HepG2 (cell line): ENCODE measurements around the gene UBE3D. TPM values are rescaled to one million over a fixed set of nuclear protein-coding genes. Genes with fewer than 3 reads are reported as not detected.

Experiments
- CCAR2 ChIP-seq: fragments of 200-400 bp; formaldehyde crosslinking; optimal IDR thresholded peaks from 2 replicates; pipeline ENCODE3; 2018; ENCODE audit warnings: low read depth, mild to moderate bottlenecking, low read length, moderate library complexity
- ELF3 ChIP-seq: IDR thresholded peaks from 2 replicates; pipeline ENCODE4 v1.6.1; 2016; ENCODE audit warnings: missing genetic modification reagents, missing compliant biosample characterization
- FOXK2 ChIP-seq: fragments of 450-650 bp; IDR thresholded peaks from 2 replicates; pipeline ENCODE4 v1.6.1; 2016
- ZFP37 ChIP-seq: sonication (generic); formaldehyde crosslinking; IDR thresholded peaks from 2 replicates; pipeline ENCODE4 v1.4.0; 2020; ENCODE audit warnings: missing genetic modification reagents, borderline replicate concordance
- ZNF354B ChIP-seq: sonication (generic); formaldehyde crosslinking; IDR thresholded peaks from 2 replicates; pipeline ENCODE4 v1.8.0; 2022; ENCODE audit warnings: mild to moderate bottlenecking, missing genetic modification reagents
- ZNF570 ChIP-seq: sonication (generic); formaldehyde crosslinking; IDR thresholded peaks from 2 replicates; pipeline ENCODE4 v1.4.0; 2020; ENCODE audit warnings: mild to moderate bottlenecking, missing genetic modification reagents, borderline replicate concordance
- ZNF788 ChIP-seq: sonication (generic); formaldehyde crosslinking; IDR thresholded peaks from 2 replicates; pipeline ENCODE4 v1.5.0; 2020; ENCODE audit warnings: mild to moderate bottlenecking, missing genetic modification reagents, borderline replicate concordance
- polyA plus RNA-seq, 8 experiments: library from polyadenylated mRNA; depleted of rRNA in 3 of 8; stranded (reverse) in 7 of 8; unstranded in 1 of 8; fragments of >200 nt; fragmentation: Illumina TruSeq in 4 of 8; extraction: Trizol in 4 of 8; gene quantifications; 2 replicates each; pipeline versions ENCODE4 v1.2.1 to v1.2.3, GENCODE V29; 2011 to 2016; ENCODE audit warnings: low read depth in 4 of 8, missing spikeins in 1 of 8, mixed read lengths in 1 of 8; ENCODE audit not compliant: insufficient read depth in 1 of 8
- total RNA-seq, 5 experiments: library from RNA; depleted of rRNA; stranded (reverse); fragments of >200 nt; fragmentation: Illumina TruSeq; extraction: Trizol; gene quantifications; 2 replicates each; pipeline ENCODE4 v1.2.3, GENCODE V29; 2016; ENCODE audit warnings: low read depth in 1 of 5
- TF ChIP-seq, protein P1 (sequence below), 2 experiments: IDR thresholded peaks; 2 replicates each; pipeline ENCODE4 v1.6.1; 2011 to 2012; ENCODE audit warnings: low read length in 2 of 2, borderline replicate concordance in 1 of 2, low read depth in 1 of 2, mild to moderate bottlenecking in 1 of 2, moderate library complexity in 1 of 2
- TF ChIP-seq, protein P2 (sequence below): sonication (generic); formaldehyde crosslinking; IDR thresholded peaks from 2 replicates; pipeline ENCODE4 v1.4.0; 2020; ENCODE audit warnings: low read depth, missing genetic modification reagents
- TF ChIP-seq, protein P3 (sequence below): sonication (generic); formaldehyde crosslinking; conservative IDR thresholded peaks from 2 replicates; pipeline ENCODE4 v1.4.0; 2020; ENCODE audit warnings: mild to moderate bottlenecking, missing genetic modification reagents, moderate library complexity
- TF ChIP-seq, protein P4 (sequence below): sonication (generic); formaldehyde crosslinking; IDR thresholded peaks from 2 replicates; pipeline ENCODE4 v1.5.1; 2020; ENCODE audit warnings: missing genetic modification reagents, mild to moderate bottlenecking, borderline replicate concordance
- TF ChIP-seq, protein P5 (sequence below): sonication (generic); formaldehyde crosslinking; IDR thresholded peaks from 2 replicates; pipeline ENCODE4 v1.5.0; 2020; ENCODE audit warnings: mild to moderate bottlenecking, missing genetic modification reagents, moderate library complexity

The UBE3D gene
- total and polyA plus RNA-seq, 2 of the 13 experiments (the other 11 are each of a cell fraction or from before 2014, with no cell fraction given) = 5.1 to 11.4 TPM

DNA sequence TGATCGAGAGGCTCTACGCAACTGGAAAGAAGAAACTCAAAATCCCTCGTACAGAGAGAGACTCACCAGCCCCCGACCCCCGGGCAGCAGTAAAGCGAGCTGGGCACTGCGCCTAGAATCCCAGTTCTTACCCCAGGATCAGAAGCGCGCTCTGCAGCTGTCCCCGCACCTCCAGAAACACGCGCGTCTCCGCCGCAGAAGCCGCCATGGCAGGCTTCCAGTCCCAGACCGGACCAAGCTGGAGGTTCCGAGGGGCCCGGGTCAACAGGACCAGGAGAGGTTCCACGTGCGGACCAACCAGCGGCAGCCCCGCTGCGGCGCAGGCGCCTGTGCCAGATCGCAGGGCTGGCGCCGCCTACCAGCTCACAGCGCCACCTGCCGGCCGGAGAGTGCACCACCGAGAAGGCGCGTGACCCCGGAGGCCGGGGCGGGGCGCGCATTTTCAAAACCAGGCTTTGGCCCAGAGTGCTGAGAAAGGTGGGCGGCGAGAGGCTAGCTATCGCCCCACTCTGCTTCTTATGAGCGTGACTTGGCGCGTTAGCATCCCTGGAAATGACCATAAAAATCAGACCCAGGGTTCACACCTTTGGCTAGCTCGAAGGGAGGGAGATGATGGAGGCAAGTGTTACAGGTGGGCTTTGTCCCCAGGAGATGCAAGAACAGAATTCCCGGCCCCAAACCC, at the start of gene UBE3D (continued):
- peak; percentile 82; the same call in 1 of the 2 replicates for TF ChIP-seq ZFP37 (CRISPR knock-in tag)
- peak; percentile 42; the same call in 1 of the 2 replicates for TF ChIP-seq ZNF788 (CRISPR knock-in tag)
- TF ChIP-seq CCAR2 = no peak
- TF ChIP-seq, protein P1, sequence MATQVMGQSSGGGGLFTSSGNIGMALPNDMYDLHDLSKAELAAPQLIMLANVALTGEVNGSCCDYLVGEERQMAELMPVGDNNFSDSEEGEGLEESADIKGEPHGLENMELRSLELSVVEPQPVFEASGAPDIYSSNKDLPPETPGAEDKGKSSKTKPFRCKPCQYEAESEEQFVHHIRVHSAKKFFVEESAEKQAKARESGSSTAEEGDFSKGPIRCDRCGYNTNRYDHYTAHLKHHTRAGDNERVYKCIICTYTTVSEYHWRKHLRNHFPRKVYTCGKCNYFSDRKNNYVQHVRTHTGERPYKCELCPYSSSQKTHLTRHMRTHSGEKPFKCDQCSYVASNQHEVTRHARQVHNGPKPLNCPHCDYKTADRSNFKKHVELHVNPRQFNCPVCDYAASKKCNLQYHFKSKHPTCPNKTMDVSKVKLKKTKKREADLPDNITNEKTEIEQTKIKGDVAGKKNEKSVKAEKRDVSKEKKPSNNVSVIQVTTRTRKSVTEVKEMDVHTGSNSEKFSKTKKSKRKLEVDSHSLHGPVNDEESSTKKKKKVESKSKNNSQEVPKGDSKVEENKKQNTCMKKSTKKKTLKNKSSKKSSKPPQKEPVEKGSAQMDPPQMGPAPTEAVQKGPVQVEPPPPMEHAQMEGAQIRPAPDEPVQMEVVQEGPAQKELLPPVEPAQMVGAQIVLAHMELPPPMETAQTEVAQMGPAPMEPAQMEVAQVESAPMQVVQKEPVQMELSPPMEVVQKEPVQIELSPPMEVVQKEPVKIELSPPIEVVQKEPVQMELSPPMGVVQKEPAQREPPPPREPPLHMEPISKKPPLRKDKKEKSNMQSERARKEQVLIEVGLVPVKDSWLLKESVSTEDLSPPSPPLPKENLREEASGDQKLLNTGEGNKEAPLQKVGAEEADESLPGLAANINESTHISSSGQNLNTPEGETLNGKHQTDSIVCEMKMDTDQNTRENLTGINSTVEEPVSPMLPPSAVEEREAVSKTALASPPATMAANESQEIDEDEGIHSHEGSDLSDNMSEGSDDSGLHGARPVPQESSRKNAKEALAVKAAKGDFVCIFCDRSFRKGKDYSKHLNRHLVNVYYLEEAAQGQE (IDR thresholded peaks at IDR 0.05; ENCODE audit: borderline replicate concordance in 1 of 2, low read depth in 1 of 2, low read length in 2 of 2) = peak in 1 of 2 experiments; percentile 26; a peak in 1 of 4 replicates
- TF ChIP-seq FOXK2 = peak; percentile 59; the same call in 1 of the 2 replicates
- peak; percentile 58 for TF ChIP-seq ELF3
- no peak for TF ChIP-seq ZNF570
- peak; percentile 63; the same call in 1 of the 2 replicates for TF ChIP-seq ZNF354B (CRISPR knock-in tag)
- TF ChIP-seq, protein P2, sequence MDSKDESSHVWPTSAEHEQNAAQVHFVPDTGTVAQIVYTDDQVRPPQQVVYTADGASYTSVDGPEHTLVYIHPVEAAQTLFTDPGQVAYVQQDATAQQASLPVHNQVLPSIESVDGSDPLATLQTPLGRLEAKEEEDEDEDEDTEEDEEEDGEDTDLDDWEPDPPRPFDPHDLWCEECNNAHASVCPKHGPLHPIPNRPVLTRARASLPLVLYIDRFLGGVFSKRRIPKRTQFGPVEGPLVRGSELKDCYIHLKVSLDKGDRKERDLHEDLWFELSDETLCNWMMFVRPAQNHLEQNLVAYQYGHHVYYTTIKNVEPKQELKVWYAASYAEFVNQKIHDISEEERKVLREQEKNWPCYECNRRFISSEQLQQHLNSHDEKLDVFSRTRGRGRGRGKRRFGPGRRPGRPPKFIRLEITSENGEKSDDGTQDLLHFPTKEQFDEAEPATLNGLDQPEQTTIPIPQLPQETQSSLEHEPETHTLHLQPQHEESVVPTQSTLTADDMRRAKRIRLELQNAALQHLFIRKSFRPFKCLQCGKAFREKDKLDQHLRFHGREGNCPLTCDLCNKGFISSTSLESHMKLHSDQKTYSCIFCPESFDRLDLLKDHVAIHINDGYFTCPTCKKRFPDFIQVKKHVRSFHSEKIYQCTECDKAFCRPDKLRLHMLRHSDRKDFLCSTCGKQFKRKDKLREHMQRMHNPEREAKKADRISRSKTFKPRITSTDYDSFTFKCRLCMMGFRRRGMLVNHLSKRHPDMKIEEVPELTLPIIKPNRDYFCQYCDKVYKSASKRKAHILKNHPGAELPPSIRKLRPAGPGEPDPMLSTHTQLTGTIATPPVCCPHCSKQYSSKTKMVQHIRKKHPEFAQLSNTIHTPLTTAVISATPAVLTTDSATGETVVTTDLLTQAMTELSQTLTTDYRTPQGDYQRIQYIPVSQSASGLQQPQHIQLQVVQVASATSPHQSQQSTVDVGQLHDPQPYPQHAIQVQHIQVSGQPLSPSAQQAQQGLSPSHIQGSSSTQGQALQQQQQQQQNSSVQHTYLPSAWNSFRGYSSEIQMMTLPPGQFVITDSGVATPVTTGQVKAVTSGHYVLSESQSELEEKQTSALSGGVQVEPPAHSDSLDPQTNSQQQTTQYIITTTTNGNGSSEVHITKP (CRISPR knock-in tag) = peak; percentile 95
- TF ChIP-seq, protein P3, sequence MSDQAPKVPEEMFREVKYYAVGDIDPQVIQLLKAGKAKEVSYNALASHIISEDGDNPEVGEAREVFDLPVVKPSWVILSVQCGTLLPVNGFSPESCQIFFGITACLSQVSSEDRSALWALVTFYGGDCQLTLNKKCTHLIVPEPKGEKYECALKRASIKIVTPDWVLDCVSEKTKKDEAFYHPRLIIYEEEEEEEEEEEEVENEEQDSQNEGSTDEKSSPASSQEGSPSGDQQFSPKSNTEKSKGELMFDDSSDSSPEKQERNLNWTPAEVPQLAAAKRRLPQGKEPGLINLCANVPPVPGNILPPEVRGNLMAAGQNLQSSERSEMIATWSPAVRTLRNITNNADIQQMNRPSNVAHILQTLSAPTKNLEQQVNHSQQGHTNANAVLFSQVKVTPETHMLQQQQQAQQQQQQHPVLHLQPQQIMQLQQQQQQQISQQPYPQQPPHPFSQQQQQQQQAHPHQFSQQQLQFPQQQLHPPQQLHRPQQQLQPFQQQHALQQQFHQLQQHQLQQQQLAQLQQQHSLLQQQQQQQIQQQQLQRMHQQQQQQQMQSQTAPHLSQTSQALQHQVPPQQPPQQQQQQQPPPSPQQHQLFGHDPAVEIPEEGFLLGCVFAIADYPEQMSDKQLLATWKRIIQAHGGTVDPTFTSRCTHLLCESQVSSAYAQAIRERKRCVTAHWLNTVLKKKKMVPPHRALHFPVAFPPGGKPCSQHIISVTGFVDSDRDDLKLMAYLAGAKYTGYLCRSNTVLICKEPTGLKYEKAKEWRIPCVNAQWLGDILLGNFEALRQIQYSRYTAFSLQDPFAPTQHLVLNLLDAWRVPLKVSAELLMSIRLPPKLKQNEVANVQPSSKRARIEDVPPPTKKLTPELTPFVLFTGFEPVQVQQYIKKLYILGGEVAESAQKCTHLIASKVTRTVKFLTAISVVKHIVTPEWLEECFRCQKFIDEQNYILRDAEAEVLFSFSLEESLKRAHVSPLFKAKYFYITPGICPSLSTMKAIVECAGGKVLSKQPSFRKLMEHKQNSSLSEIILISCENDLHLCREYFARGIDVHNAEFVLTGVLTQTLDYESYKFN (CRISPR knock-in tag) = peak; percentile 49; the same call in 1 of the 2 replicates
- TF ChIP-seq, protein P4, sequence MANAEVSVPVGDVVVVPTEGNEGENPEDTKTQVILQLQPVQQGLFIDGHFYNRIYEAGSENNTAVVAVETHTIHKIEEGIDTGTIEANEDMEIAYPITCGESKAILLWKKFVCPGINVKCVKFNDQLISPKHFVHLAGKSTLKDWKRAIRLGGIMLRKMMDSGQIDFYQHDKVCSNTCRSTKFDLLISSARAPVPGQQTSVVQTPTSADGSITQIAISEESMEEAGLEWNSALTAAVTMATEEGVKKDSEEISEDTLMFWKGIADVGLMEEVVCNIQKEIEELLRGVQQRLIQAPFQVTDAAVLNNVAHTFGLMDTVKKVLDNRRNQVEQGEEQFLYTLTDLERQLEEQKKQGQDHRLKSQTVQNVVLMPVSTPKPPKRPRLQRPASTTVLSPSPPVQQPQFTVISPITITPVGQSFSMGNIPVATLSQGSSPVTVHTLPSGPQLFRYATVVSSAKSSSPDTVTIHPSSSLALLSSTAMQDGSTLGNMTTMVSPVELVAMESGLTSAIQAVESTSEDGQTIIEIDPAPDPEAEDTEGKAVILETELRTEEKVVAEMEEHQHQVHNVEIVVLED (CRISPR knock-in tag) = peak; percentile 79
- TF ChIP-seq, protein P5, sequence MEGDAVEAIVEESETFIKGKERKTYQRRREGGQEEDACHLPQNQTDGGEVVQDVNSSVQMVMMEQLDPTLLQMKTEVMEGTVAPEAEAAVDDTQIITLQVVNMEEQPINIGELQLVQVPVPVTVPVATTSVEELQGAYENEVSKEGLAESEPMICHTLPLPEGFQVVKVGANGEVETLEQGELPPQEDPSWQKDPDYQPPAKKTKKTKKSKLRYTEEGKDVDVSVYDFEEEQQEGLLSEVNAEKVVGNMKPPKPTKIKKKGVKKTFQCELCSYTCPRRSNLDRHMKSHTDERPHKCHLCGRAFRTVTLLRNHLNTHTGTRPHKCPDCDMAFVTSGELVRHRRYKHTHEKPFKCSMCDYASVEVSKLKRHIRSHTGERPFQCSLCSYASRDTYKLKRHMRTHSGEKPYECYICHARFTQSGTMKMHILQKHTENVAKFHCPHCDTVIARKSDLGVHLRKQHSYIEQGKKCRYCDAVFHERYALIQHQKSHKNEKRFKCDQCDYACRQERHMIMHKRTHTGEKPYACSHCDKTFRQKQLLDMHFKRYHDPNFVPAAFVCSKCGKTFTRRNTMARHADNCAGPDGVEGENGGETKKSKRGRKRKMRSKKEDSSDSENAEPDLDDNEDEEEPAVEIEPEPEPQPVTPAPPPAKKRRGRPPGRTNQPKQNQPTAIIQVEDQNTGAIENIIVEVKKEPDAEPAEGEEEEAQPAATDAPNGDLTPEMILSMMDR = peak; percentile 96
